NCI-H69 (cell line): ENCODE measurements around the gene FLT3.
"Not testable (repeated sequence)": the region's sequence is repeated elsewhere in the genome, so short reads cannot be mapped to it uniquely, and the experiment has no call there.

Source experiments
- DNase-seq: peaks from one replicate; lab custom pipeline; 2025; lab: John Stamatoyannopoulos, UW

The FLT3 gene

GRCh38 chr13:27972478-27972820, 127.9 kb downstream of the FLT3 start:
- DNase-seq: no peak

GRCh38 chr13:27971776-27972477, 128.4 kb downstream of the FLT3 start:
- no peak for DNase-seq

GRCh38 chr13:27971236-27971645, 129.1 kb downstream of the FLT3 start:
- DNase-seq: no peak

GRCh38 chr13:27970382-27971235, 129.8 kb downstream of the FLT3 start:
- DNase-seq: no peak

- no peak for DNase-seq
Measured at GRCh38 chr13:27969866-27970229, 130.5 kb downstream of the FLT3 start.

- no peak for DNase-seq
Measured at GRCh38 chr13:27969082-27969865, 131.1 kb downstream of the FLT3 start, which contains the start of gene CDX2. Gene CDX2, minus strand, starts transcription at chr13:27969315. Its CDS starts 309 bp downstream, at chr13:27969006.

GRCh38 chr13:27968316-27969081, 131.9 kb downstream of the FLT3 start:
- peak; percentile 35 for DNase-seq

- no peak for DNase-seq
Measured at GRCh38 chr13:27967736-27968315, 132.6 kb downstream of the FLT3 start.

GRCh38 chr13:27967203-27967735, 133.1 kb downstream of the FLT3 start:
- no peak for DNase-seq

- no peak for DNase-seq
Measured at GRCh38 chr13:27966641-27967202, 133.7 kb downstream of the FLT3 start.

GRCh38 chr13:27965740-27966640, 134.4 kb downstream of the FLT3 start:
- peak; percentile 8 for DNase-seq

- DNase-seq: no peak
Measured at GRCh38 chr13:27965343-27965739, 135.0 kb downstream of the FLT3 start.

- DNase-seq: no peak
Measured at GRCh38 chr13:27964741-27965323, 135.5 kb downstream of the FLT3 start.

GRCh38 chr13:27964206-27964605, 136.2 kb downstream of the FLT3 start:
- DNase-seq: not testable (repeated sequence)

GRCh38 chr13:27963491-27963890, 136.9 kb downstream of the FLT3 start:
- no peak for DNase-seq

- no peak for DNase-seq
Measured at GRCh38 chr13:27962982-27963381, 137.4 kb downstream of the FLT3 start.

- no peak for DNase-seq
Measured at GRCh38 chr13:27962128-27962841, 138.1 kb downstream of the FLT3 start.

GRCh38 chr13:27961227-27962085, 138.9 kb downstream of the FLT3 start:
- no peak for DNase-seq
